GM19035 (cell line): ENCODE data around the gene NECTIN1.

Experiments
- ATAC-seq: cut with Tn5 transposase; IDR thresholded peaks from one replicate; pipeline ENCODE4 v1.9.1; 2021; ENCODE audit not compliant: unreplicated experiment

The NECTIN1 gene

DNA sequence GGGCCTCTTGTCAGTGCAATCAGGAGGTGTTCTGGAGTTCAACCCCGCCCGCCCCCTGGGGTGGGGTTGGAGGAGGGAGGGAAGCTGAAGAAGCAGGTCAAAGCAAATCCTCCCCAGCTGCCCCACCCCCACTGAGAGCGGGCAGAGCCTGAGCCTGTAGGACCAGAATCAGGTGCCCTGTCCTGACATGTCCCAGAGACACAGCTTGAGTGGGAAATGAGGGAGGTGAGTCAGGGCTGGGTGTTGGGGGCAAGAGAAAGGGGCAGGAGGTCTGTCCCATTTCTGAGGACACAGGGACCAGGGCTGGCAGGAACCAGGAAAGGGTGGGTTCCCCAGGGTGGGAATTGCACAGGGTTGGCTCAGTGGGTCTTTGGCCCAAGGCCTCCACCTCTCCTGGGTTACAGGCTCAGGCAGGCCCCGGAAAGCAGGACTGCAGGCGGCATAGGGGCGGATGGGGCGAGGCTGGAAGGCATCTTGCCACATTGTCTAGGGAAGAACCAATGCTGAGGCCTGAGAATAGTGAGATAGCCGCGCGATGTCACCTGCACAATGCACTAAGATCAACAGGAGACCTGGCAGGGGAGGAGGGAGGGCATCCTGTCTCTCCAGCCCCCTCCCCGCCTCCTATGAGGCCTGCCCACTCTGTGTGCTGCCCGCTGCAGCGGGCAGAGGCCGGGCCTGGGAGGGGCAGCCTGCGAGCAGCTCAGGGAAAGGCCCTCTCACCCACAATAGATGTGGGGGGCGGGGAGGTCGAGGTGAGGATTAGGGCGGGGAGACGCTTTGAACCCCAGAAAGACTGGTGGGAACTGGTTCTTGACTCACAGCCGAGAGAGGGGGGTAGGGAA is 32.4 kb downstream of the NECTIN1 start:
- no peak for ATAC-seq

DNA sequence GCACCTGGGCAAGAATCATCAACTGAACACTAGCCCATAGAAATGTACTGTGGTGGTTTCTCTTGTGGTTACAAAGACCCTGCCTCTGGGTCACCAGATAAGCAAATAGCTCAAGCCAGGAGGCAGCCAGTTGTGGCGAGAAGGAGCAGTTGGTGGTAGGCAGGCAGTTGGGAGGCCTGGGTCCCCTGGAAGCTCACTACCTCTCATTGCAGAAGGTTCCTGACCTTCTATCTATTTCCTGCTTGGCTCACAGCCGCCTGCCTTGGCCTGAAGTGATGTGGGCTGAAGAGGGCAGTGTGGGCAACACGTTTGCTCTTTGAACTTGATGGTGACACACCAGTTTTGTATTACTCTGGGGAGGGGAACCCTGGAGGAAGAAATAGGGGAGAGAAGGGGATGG is 34.7 kb downstream of the NECTIN1 start:
- ATAC-seq, result no peak

DNA sequence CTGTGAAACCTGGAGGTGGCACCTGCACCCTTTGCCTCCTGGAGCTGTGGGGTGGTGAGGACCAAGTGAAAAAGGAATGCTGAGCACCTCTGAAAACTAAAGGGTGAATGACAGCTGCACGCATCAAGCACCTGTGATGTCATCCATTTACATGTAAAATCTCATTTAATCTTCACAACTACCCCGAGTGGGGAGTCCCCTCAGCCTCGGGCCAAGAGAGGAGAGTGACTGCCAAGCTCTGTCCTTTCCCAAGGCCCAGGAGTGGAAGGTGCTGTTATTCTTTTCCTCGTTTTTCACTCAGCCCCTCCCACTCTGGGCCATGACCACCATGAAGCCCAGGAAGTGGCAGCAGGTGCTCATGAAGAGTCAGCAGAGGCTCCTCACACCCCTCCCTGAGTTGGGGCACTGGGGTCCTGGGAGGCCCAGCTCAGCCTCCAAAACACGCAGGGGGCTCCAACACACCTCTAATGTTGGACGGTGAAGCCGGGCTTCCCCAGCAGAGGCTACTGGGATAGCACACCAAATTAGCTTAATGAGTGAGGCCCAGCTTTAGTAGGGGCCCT is 35.7 kb downstream of the NECTIN1 start:
- ATAC-seq, result no peak

DNA sequence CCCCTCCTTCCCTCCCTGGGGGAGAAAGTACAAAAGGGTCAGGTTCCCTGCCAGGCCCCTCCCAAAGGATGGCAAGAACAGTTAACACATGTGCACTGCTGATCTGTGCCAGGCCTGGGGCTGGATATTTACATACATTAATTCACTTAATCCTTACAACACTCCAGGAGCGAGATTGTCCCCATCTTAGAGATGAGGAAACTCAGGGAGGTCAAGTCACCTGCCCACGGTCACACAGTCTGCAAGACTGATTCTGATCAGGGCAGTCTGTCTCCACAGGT is 36.5 kb downstream of the NECTIN1 start:
- no peak for ATAC-seq

DNA sequence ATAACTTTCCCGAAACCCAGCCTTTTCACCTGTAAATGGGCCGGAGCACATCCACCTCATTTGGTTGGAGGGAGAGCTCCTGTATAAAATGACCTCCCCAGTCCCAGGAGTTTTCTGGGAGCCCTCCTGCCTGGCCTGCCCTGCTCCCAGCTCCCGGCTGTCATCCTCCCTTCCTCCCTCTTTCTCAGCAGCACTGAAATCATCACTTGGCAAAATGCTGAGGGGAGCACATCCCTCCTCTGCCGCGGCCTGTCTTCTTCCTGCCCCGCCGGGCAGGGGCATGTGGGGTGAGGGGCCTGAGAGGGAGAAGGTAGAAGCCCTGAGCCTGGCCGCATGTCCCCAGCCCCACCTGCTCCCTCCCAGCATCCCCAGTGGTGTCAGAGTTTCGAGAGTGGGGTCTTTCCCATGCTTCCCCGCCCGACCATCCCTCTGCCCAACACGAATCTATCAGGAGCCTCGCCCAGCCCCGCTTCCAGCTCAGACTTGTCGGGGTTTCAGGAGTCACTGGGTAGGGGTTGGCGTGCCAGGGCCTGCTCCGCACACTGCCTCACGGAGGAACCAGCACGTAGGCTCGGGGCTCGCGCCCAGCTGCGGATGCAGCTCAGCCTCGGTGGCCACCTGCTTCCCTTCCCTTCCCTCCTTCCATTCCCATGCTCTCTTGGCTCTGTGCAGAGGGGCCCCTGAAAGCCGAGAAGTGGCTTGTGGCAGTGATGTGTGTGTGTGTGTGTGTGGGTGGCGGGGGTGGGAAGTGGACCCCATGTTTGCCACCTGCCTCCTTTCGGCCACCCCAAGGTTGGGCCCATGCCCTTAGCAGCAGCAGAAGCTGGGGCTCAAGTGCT is 37.1 kb downstream of the NECTIN1 start:
- no peak for ATAC-seq

DNA sequence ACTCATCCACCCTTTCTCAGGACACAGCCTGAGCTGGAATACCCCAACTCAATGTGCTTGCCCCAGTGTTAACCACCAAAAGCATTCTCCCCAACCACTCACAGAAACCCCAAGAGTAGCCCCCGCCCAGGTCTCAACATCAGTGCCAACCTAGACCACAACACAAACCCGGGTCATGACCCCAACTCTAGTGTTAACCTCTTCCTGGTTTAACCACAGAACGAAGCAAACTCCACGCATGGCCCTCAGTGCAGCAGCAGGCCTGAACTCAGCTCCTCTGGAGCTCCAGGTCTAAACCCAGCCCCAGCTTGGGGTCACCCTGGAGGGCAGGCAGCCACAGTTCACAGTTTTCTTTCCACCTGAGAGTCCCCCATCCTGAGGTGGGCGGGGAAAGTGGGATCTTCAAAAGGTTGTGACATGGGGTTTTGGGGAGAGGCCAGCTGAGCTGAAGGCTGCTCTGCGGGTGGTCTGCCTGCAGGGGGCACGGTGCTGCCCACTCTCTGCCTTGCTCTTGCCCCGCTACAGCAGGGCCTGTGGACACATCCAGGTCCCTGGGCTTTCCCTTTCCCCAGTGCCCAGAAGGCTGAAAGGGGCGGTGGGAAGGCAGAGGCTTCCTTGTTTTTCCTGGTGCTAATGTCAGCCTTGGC is 37.9 kb downstream of the NECTIN1 start:
- ATAC-seq, result no peak

DNA sequence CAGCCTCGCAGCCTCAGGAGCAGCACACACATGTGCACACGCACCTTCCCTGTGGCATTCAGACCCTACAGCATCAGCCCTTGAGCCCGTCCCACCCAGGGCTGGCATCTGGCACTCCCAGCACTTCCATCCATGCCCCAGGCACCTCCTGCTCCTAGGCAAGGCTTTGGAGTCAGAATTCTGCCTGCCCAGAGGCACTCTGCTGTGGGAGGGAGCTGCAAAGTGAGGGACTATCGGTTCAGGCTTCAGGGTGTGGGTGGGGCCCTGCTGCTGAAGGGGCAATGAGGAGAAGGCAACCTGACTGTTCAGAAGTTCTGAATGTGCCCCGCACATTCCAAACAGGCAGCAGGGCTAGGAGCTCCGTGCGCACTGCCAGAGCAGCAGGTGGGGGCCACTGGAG is 39.7 kb downstream of the NECTIN1 start:
- no peak for ATAC-seq

DNA sequence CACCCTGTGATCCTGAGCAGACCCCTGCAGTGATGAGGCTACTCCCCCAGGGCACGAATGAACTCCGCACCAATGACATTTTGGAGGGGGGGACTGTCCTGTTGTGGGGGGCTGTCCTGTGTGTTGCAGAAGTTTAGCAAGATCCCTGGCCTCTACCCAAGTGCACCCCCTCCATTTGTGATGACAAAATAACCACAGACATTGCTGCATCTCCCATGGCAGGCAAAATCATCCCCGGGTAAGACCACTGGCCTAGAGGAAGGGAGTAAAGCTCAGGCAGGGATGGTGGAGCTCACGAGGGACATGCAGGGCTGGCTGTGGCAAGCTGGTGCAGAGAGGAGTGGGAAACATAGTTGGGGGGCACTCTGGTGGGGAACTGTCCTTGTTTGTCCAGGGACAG is 40.6 kb downstream of the NECTIN1 start:
- no peak for ATAC-seq

DNA sequence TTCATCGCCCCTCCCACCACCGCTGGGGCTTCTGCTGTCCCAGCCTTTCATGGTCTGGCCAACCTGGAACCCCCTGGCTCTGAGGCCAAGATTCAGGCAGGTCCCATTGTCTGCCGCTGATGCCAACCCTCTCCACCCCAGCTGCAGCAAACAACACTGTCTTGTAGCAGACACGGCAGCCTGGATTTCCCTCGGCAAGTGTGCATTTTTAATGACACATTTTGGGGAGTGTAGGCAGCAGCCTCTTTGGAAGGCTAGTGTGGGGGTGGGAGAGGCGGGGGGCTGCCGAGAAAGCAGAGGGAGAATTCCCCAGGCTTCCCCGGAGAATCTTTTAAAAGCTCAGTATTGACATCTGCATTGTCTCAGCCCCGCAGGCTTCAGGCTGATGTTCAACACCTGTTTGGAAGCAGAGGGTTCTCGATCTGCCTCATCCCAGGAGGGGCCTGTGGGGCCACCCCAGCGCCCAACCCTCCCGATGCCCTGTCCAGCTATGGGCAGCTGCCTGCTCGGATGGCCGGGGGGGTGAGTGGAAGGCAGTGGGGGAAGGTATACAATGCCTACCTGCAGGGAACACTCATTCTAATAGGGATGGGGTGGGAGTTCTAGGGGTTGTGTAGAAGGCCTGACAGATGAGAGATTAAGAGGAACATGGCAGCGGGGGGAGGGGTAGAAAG is 41.5 kb downstream of the NECTIN1 start:
- ATAC-seq, result no peak

DNA sequence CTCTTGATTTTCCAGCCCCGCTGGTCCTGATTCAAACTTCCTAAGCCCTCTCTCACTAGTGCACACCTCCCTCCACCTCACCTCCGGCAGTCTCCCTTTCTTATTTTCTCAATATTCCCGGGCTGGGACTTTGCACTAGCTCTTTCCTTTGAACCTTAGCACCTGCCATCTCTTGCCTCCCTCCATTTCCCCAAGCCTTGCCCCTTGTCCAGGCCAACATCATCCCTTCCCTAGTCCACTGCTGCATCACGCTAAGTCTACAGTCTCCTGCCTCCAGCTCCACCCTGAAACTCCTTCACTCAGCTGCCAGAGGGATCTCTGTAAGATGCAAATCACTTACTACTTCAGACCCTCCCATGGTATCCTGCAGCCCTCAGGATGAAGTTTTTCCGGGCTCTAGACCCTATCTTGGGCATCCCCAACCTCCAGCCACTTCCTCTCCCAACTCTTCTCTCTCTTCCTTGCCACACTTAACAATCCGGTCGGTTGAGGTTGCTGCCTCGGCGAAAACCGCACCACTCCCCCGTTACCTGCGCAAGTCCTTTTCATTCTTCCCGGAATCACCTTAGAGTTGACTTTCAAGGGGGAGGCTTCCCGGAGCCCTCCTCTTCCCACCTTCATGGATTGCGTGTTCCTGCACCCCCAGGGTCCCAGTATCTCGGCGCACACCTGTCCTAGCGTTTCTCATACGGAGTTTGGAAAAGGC is 42.7 kb downstream of the NECTIN1 start:
- no peak for ATAC-seq

DNA sequence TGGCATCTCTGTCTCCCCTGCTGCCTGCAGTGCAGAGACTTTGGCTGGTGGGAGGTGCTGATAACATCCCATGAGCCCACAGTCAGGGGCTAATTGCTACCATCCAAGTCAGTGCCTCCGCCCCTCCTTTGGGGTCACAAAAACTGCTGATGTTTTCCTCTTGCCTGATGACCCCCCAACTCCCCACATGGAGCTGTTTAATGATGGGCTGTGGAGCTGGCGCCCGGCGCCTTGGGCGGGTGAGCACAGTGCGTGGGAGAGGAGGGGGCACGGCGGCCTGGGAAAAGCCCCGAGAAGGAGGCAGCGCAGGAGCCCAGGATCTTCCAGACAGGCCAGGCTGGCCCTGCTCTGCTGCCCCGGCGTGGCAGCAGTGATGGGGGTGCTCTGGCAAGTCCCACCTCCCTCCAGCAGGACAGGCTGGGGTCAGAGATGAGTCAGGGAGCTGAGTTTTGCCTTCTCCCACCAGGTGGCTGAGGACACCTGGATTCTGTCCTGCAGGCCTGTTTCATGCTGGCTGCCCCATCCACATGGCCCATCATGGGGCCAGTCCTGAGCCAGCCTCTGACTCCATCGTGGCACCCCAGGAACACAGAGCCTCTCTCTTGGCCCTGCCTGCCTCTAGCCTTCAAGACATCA is 43.8 kb downstream of the NECTIN1 start:
- ATAC-seq, result no peak

DNA sequence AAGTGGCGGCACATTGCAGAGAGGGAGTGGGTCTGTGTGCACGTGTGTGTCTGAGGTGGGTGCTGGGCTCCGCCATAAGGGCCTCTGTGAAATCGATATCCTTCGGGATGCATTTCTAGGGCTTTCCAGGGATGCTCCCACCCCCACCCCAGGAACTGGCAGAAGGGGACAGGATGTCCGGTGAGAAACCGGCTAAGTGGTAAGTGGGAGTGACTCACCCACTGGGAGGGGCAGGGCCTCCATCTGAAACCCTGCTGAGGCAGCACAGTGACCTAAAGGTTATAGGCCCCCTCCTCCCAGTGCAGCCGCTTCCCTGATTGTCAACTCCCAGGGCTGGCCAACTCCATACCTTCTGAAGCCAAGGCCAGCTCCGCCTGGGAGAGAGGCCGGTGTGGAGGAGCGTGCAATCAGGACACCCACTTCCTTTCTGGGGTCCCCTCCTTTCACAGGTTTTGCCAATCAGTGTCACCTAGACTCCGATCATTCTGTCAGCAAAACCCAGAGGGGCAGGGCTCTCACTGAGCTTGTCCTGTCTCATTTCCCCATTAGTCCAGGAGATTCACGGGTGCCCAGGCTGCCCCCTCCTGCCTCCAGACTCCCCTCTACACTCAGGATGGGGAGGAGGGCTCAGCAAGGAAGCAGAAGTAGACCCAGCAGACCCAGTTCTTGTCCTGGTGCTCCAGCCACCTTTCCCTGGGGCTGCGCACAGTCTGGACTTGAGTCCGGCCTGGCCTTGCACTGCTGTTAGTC is 44.5 kb downstream of the NECTIN1 start:
- no peak for ATAC-seq

DNA sequence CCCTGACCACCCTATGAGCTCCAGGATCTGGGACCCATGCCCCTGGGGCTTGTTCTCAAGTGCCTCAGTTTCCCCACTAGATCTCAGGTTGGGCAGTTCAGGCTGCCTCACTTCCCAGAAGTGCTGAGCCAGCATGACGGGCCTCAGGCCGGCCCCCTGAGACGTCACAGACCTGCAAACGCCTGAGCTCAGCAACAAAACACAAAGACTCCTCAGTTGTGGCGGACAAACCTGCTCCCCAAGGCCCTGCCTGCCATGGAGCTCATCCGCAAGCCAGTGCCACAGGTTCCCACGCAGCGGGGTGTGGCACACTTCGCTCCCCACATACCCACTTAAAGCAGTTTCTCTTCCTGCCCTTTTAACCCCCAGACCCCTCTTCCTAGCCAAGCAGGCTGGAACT is 45.2 kb downstream of the NECTIN1 start:
- ATAC-seq, result no peak

DNA sequence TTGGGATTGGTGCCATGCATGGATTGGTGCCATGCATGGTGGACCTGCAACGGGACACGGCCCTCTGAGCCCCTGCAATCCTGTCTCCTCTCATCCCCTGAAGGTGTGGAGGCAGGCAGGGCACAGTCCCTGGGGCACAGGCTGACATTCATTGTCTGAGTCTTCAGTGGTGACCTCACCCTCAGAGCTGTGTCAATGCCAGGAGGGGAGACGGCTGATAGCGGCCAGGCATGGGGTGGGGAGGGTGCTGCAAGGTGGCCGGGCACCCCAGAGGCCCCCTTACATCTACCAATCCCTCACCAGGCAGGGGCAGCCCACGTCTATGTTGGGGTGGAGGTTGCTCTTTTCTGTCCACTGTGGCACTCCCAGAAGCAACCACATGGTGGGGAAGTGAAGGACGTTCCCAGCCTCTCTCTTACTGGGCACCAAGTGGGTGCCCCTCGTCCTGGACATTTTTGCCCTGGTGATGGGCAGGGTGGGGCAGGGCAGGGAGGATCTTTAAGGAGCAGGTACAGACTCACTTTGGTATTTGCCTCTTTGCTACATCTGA is 47.6 kb downstream of the NECTIN1 start:
- no peak for ATAC-seq

DNA sequence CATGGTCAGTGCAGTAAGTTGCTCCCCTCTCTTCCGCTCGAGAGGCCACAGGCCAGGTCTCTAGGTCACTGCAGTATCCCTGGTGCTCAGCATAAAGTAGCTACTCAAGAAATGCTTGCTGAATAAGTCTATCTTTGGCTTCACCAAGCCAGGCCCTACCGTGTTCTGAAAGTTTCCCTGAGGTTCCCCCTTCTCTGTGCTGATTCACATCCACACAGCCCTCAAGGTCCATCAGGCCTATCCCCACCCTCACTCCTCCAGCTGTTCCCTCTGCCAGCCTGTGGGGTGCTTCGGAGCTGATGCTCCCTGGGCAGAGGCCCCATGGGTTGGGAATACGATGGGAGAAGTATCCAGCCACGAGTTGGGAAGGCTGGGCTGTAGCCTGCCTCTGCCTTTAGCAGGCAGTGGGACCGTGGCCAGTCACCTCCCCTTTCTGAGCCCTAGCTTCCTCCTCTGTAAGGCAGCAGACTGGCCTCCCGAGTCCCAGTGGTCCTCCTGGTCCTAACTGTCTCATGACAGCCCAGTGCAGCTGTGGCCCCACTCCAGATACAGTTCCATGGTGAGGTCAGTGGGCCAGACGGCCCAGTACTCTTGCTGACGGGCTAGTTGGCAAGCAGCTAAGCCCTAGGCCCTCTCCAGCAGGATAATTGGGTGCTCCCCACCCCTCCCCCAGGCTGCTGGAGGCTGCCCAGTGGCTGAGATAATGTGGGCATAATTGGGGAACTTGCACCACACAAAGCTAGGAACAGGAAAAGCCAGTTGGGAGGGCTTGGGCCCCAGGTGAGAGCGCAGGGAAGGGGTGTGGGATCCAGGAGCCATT is 48.2 kb downstream of the NECTIN1 start:
- no peak for ATAC-seq

DNA sequence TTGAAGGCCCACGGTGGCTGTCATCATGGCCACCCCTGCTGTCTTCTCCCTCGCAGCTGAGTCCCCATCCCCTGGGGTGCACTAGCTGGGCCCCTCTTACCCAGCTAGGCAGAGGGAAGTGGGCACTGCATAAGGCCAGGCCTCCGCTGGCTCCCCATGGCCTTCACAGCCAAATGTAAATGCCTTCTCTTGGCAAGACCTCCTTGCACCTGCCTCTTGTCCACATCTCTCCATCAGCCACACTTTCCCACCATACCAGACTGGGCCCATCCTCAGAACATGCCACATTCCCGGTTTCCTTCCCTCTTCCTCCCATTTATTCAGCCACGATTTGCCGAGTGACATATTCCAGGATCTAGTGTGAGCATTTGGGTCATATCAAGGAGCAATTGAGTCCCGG is 49.7 kb downstream of the NECTIN1 start:
- no peak for ATAC-seq

DNA sequence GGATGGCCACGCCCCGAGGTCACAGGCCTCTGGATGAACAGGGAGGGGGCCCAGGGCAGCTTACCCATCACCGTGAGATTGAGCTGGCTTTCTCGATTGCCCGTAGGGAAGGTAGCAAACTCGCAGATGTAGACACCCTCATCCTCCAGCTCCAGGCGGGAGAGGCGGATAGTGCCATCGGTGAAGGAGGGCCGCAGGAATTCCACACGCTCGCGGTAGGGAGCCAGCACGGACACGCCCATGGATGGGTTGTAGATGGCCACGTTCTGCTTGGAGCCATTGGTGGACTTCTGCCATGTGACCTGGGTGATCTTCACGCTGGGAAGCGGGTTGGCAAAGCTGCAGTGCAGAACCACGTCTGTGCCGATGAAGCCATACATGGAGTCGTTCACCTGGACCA is 50.6 kb downstream of the NECTIN1 start:
- no peak for ATAC-seq

DNA sequence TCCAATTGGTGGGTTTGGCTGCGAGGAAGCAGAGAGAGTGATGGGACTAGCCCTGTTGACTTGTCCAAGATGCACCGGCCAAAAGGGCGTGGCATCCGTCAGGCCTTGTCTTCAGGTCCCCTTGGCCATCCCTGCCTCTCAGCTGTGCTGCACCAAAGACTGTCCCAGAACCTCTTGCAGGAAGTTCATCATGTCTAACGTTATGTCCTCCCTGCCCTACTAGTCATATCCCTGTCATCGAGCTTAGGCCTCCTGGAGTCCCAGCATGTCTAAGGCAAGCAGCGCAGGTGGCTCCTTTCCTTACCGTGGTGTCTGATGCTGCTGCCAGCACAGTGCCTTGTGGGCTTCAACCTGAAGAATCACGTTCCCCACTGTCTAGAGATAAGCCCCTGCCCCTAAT is 51.2 kb downstream of the NECTIN1 start:
- no peak for ATAC-seq
